ENCODE data around the gene ZNF587.
"Not testable (repeated sequence)": the region's sequence is repeated elsewhere in the genome, so short reads cannot be mapped to it uniquely, and the experiment has no call there.

ZNF587 gene

GRCh38 chr19:57823608-57824007 is 26.1 kb upstream of the ZNF587 start:
- not testable (repeated sequence) for DNase-seq

- no peak for DNase-seq
These were observed 24.1 kb upstream of the ZNF587 start for GRCh38 chr19:57825511-57825910.

GRCh38 chr19:57829316-57829715 is 20.3 kb upstream of the ZNF587 start:
- no peak for DNase-seq

DNA sequence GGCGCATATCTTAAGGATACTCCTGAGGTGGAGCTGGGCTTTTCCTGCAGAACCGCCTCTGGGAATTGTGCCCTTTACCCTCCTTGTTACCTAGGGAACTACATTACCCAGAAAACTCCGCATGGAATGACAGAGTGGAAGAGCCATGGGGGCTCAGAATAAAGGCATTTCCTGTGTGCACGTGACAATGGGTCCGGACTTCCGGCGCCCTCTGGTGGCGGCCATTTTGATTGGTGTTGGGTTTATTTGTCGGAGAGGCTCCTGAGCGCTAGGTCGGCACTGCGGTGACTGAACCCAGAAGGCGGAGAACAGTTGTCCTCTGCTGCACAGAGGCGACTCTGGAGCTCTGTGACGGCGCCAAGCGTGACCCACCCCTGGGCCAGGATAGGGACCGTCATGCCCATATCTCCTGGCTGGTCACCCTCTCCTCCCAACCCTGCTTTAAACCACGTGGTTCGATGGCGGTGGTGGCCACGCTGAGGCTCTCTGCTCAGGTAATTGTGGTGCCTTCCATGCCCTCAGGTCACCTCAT is 19.5 kb upstream of the ZNF587 start, which contains the start of gene ZNF587B:
Gene ZNF587B, plus strand, starts transcription at position 229 of the 532 bp plus-strand sequence. Its CDS starts 230 bp downstream, at position 459.
- peak; percentile 80 for DNase-seq

DNA sequence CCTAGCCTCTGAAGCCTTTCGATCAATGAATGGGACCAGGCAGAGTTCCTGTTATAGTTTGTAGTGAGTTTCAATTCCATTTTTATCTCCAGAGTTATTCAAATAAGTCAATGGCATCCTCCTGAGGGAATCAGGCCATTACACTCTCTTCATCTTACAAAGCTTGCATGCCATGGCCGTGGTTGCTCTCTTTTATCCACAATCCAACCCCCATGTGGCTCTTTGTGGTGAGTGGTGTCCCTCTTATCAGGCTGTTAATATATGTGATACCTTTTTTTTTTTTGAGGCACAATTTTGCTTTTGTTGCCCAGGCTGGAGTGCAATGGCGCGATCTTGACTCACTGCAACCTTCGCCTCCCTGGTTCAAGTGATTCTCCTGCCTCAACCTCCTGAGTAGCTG is 12.7 kb upstream of the ZNF587 start:
- not testable (repeated sequence) for DNase-seq

DNA sequence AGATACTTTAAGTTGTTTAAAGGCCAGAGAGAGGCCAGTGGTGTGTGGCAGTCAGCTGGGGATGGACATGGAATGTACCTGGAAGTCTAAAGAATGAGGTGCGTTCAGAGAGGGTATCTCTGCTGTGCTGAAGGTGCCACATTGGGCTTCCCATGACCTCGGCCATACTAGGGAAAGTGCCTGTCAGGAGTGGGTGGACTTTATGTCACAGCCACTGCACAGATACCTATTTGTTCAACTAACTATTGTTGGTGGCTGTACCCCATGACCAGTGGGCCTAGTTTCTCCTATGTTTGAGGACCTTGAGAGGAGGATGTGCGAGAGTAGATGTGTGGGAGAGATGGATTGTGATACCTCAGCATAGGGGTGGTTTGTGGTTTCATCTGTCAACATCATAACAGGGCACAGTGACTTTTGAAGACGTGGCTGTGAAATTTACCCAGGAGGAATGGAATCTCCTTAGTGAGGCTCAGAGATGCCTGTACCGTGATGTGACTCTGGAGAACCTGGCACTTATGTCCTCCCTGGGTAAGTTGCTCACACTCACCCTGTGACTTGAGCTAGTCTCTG is 11.0 kb upstream of the ZNF587 start:
- not testable (repeated sequence) for DNase-seq

DNA sequence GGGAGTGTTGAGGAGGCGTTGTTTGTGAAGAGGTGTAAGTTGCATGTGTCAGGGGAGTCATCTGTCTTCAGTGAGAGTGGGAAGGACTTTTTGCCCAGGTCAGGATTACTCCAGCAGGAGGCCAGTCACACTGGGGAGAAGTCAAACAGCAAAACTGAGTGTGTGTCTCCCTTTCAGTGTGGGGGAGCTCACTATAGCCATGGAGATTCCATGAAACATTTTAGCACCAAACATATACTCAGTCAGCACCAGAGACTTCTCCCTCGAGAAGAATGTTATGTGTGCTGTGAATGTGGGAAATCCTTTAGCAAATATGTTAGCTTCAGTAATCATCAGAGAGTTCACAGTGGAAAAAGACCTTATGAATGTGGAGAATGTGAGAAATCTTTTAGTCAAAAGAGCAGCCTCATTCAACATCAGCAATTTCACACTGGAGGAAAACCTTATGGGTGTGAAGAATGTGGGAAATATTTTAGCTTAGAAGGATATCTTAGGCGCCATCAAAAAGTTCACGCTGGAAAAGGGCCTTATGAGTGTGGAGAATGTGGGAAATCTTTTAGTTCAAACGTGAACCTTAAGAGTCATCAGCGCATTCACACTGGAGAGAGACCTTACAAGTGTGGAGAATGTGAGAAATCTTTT is 8.4 kb upstream of the ZNF587 start:
- no peak for DNase-seq

GRCh38 chr19:57847164-57847563 is 2.5 kb upstream of the ZNF587 start:
- DNase-seq, result not testable (repeated sequence)

DNA sequence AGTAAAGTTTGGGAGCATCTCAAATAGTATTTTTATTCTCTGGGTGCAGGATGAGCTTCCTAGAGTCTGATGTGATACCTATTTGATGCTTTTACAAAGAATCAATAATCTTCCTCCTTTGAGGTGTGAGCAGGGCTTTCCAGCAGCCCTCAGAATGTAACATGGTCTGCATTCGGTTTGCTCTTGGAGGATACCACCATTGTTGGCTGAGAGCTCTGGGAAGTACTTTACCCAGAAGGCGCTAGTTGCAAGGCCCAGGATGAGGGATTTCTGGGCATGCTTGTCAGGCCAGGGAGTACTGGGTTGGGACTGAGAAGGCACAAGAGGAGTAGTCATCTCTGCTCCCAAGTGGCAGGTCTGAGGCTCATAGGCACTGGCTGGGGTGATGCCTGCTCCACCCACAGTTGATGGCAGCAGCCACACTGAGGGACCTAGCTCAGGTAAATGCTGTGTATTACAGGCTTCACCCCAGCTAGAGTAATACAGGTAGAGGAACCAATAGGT is 445 bp upstream of the ZNF587 start:
- not testable (repeated sequence) for DNase-seq

GRCh38 chr19:57850553-57851017 is 926 bp downstream of the ZNF587 start:
- no peak for DNase-seq

DNA sequence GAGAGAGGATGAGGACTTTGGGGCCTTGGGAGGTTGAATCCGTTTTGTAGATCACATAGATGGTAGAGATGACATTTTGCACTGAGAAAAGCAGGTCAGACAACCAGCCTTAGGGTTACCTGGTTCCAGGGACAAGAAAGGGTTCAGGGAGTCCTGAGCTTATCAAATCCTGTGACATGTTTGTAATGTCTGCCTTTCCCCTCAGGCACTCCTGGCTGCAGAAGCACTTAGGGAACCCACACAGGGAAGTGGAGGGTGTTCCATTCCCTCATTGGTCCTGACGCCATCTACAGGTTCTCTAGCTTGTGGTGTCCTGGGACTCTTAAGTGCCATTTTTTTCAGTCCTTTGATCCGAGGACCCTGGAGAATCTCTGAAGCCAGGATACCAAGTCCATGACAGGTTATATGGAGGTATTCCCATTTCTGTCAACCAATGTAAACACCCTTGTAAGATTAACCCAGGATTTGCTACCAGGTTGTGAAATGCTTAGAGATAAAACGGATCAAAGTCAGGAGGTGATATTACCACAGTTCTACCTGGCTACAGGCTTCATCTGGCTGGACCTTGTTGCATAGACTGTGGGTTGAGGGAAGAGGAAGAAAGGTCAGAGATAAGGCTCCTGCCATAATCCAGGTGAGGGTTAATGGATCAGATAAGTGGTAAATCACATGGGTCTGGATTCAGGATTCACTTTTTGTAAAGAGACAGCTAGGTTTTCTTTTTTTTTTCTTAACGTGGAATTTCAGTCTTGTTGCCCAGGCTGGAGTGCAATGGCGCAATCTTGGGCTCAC is 2.3 kb downstream of the ZNF587 start:
- not testable (repeated sequence) for DNase-seq

DNA sequence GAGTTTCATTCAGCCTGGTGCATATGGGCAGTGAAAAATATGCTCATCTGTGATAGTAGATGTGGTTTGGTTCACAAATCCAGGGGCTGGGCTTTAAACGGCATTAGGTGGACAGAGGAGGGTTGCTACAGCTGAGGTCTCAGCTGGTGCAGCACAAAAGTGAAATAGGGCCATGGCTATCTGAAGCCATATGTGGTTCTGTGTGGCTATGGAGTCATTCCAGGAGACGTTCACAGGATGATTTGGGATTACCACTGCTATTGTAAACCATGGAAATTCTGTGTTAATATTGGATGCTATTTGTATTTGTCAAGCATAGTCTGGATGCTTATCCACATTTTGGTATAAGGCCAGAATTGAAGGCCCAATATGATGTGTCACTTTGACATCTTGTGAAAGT is 4.5 kb downstream of the ZNF587 start:
- not testable (repeated sequence) for DNase-seq

DNA sequence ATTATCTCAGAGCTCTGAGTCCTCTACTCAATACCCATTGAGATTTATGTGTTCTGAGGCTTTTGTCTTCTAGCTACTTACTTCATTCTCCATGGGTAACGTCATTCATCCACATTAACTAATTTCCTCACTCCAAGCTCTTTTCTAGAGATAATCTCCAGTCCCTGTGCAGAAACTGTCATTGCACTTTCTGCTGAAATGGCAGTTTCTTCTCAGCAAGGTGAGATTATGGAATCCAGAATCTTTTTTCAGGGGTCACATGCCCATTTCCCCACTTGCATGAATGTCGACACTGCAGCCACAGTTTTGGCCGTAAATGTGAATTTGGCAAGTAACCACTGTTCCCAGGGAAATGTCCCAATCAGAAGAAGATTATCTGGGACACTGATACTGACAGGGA is 12.7 kb downstream of the ZNF587 start:
- not testable (repeated sequence) for DNase-seq

DNA sequence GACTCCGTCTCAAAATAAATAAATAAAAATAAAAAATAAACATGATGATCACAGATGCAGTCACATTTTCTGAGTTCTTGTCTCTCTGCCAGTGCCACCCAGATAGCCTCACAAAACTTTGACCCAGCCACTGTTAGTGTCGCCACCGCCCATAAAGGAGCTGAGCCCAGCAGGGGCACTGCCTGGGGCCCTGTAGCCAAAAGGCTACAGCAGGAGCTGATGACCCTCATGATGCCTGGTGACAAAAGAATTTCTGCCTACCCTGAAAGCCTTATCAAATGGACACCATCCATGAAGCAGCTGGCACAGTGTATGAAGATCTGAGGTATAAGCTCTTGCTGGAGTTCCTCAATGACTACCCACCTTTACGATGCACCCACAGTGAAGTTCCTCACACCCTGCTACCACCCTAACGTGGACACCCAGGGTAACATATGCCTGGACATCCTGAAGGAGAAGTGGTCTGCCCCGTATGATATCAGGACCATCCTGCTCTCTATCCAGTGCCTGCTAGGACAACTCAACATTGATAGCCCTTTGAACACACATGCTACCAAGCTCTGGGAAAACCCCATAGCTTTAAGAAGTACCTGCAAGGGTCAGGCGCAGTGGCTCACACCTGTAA is 18.3 kb downstream of the ZNF587 start:
- DNase-seq, result no peak

DNA sequence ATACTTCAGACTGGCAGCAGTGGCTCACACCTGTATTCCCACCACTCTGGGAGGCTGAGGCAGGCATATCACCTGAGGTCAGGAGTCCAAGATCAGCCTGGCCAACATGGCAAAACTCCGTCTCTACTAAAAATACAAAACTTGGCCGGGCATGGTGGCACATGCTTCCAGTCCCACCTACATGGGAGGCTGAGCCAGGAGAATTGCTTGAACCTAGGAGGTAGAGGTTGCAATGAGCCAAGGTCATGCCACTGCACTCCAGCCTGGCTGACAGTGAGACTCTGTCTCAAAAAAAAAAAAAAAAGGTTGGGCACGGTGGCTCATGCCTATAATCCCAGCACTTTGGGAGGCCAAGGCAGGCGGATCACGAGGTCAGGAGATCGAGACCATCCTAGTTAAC is 20.0 kb downstream of the ZNF587 start:
- not testable (repeated sequence) for DNase-seq

- DNase-seq, result no peak
These were observed 20.6 kb downstream of the ZNF587 start for GRCh38 chr19:57870225-57870624.

GRCh38 chr19:57872450-57872849 is 22.8 kb downstream of the ZNF587 start:
- DNase-seq, result no peak

- not testable (repeated sequence) for DNase-seq
These were observed 24.5 kb downstream of the ZNF587 start for GRCh38 chr19:57873883-57874799.

- DNase-seq, result no peak
These were observed 36.4 kb downstream of the ZNF587 start for GRCh38 chr19:57886046-57886445.

GRCh38 chr19:57887195-57887941 is 37.7 kb downstream of the ZNF587 start:
- DNase-seq, result no peak

DNA sequence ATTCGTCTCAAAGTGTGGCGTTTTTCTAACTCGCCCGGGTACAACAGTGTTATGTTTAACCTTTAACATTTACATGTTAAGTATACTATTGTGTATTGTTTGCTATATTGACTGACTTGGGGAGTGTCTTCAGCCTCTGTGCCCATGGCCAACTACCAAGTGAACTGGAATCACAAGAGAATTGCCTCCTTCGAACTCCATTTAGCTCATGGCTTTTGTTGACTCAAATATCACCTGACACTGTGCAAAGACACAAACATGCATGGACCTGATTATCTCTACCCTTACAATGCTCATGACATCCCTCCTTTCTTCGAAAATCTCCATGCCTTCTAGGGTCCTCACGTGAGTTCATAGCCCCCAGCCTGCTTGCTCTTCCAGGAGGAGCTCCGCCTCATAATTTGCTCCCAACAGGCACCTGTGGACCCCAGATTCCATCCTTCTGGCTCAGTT is 38.5 kb downstream of the ZNF587 start:
- no peak for DNase-seq

Measured in right hindlimb (tissue), 1 donor.